ENCODE data around the gene ACSM2B.
"Not testable (repeated sequence)": the region's sequence is repeated elsewhere in the genome, so short reads cannot be mapped to it uniquely, and the experiment has no call there.

GRCh38 chr16:20587645-20588074 lies 11.5 kb upstream of the ACSM2B start:
- TF ChIP-seq POLR2A (IDR thresholded peaks at IDR 0.05; ENCODE audit: borderline replicate concordance, extremely low read depth, insufficient read depth, insufficient read length); CTCF (IDR thresholded peaks at IDR 0.05 in 2 of 3, conservative IDR thresholded peaks at IDR 0.05 in 1 of 3; ENCODE audit: borderline replicate concordance in 1 of 3, insufficient read depth in 1 of 3, low read depth in 2 of 3, low read length in 2 of 3); EZH2phosphoT487 (IDR thresholded peaks at IDR 0.05; ENCODE audit: borderline replicate concordance); ZNF274 (IDR thresholded peaks at IDR 0.05; ENCODE audit: low read depth, low read length): not testable (repeated sequence)
